Stimulated activated CD8-positive, alpha-beta memory T cell treated with anti-CD3 and anti-CD28 coated beads, Interleukin-12 subunit alpha, Interleukin-12 subunit beta, amount 100 ng/mL, for 1 hour (primary cell): ENCODE results near the gene ATXN7L1.

Experiments used
- DNase-seq: peaks from one replicate; pipeline ENCODE4 v3.0.0-alpha.2; 2020; ENCODE audit warnings: low read depth

ATXN7L1 gene

GRCh38 chr7:105827151-105827875 is 49.1 kb downstream of the ATXN7L1 start:
- DNase-seq = no peak

- DNase-seq = no peak
Observed at GRCh38 chr7:105826143-105826542, 50.3 kb downstream of the ATXN7L1 start.

- DNase-seq = no peak
Observed at GRCh38 chr7:105825371-105825770, 51.0 kb downstream of the ATXN7L1 start.

- no peak for DNase-seq
Observed at GRCh38 chr7:105822806-105823205, 53.6 kb downstream of the ATXN7L1 start.

- DNase-seq = no peak
Observed at GRCh38 chr7:105821527-105821926, 54.9 kb downstream of the ATXN7L1 start.

GRCh38 chr7:105820363-105821066 is 55.9 kb downstream of the ATXN7L1 start:
- DNase-seq = no peak

GRCh38 chr7:105819559-105819958 is 56.8 kb downstream of the ATXN7L1 start:
- DNase-seq = no peak

- no peak for DNase-seq
Observed at GRCh38 chr7:105816954-105817615, 59.3 kb downstream of the ATXN7L1 start.

GRCh38 chr7:105816266-105816843 is 60.0 kb downstream of the ATXN7L1 start:
- no peak for DNase-seq

- no peak for DNase-seq
Observed at GRCh38 chr7:105815576-105815975, 60.8 kb downstream of the ATXN7L1 start.

- DNase-seq = no peak
Observed at GRCh38 chr7:105814481-105814880, 61.9 kb downstream of the ATXN7L1 start.

- no peak for DNase-seq
Observed at GRCh38 chr7:105811189-105811847, 65.1 kb downstream of the ATXN7L1 start.

GRCh38 chr7:105810556-105810955 is 65.8 kb downstream of the ATXN7L1 start:
- no peak for DNase-seq

GRCh38 chr7:105808703-105809590 is 67.5 kb downstream of the ATXN7L1 start:
- peak; percentile 43 for DNase-seq

GRCh38 chr7:105808209-105808608 is 68.2 kb downstream of the ATXN7L1 start:
- DNase-seq = no peak

- DNase-seq = no peak
Observed at GRCh38 chr7:105807448-105807762, 69.0 kb downstream of the ATXN7L1 start.

GRCh38 chr7:105806592-105807447 is 69.6 kb downstream of the ATXN7L1 start:
- peak; percentile 32 for DNase-seq

- DNase-seq = no peak
Observed at GRCh38 chr7:105805447-105806019, 70.9 kb downstream of the ATXN7L1 start.

GRCh38 chr7:105803429-105803736 is 73.0 kb downstream of the ATXN7L1 start:
- no peak for DNase-seq
